NCI-H2107 (cell line): ENCODE measurements around the gene PLBD2.

Experiments used
- DNase-seq: peaks from one replicate; lab custom pipeline; 2025; lab: John Stamatoyannopoulos, UW

The PLBD2 gene

DNA sequence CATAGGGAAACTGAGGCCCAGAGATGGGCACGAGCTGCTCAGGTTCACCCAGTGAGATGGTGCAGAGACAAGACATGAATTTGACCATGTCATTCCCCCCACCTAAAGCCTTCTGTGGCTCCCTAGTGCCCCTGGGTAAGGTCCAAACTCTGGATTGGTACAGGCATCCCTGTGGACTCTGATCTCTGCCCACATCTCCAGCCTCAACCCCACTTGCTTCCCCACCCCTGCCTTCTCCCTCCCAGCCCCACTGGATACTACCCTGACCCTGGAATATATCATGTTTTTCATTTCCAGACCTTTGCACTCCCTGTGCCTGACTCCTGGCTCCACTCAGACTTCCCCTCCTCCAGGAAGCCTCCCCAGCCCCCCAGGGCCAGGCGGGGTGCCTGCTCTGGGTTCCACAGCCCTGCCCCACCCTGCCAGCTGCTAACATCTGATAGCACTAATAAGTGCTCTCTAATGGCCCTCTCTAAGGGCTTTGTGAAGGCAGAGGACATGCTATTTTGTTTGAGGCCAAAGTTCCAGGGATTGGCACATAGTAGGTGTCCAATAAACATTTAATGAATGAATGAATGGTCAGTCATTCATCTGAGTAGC lies 62.7 kb downstream of the PLBD2 start:
- no peak for DNase-seq

- peak; percentile 38 for DNase-seq
Observed at GRCh38 chr12:113422030-113422885, 63.9 kb downstream of the PLBD2 start, which contains the start of gene SDSL. Gene SDSL (plus strand): TSS chr12:113422380. CDS start chr12:113427983, 5,603 bp downstream.

DNA sequence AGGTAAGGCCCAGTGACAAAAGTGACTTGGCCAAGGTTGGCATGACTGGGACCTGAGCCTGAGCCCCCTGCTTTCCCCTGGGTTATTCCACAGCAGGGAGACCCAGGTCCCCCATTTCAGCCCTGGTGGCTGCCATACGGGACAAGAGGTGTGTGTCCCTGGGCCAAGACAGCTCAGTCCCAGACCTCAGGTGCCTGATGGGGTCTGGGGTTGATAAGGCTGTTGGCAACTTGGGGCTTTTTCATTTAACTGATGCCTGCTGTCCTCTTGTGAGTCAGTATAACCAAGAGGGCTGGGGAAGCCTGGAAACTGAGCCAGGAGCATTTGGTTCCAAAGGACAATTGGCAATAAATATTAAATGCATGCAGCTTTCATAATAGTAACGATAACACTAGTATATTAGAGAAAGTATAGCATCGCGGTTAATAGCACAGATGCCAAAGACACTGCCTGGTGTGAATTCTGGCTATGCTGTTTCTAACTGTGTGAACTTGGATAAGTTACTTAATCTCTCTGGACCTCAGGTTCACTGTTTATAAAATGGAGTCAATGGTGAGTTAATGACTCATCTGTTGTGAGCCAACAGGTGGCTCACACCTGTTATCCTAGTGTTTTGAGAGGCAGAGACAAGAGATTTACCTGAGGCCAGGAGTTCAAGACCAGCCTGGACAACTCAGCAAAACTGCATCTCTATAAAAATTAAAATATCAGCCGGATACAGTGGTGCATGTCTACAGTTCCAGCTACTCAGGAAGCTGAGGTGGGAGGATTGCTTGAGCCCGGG lies 64.7 kb downstream of the PLBD2 start:
- no peak for DNase-seq

DNA sequence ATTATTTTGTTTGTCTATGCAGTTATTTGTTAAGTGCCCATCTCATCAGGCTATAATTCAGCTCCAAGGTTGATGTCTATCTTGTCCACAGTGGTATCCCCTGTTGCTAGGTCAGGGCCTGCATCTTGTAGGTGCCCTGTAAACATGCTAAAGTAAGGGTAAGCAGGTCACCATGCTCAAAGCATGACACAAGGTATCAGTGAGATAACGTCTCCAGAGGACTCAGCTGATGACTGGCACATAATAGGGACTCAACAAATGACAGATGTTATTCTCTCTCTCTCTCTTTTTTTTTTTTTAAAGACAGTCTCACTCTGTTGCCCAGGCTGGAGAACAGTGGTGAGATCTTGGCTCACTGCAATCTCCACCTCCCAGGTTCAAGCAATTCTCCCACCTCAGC lies 66.1 kb downstream of the PLBD2 start:
- no peak for DNase-seq

DNA sequence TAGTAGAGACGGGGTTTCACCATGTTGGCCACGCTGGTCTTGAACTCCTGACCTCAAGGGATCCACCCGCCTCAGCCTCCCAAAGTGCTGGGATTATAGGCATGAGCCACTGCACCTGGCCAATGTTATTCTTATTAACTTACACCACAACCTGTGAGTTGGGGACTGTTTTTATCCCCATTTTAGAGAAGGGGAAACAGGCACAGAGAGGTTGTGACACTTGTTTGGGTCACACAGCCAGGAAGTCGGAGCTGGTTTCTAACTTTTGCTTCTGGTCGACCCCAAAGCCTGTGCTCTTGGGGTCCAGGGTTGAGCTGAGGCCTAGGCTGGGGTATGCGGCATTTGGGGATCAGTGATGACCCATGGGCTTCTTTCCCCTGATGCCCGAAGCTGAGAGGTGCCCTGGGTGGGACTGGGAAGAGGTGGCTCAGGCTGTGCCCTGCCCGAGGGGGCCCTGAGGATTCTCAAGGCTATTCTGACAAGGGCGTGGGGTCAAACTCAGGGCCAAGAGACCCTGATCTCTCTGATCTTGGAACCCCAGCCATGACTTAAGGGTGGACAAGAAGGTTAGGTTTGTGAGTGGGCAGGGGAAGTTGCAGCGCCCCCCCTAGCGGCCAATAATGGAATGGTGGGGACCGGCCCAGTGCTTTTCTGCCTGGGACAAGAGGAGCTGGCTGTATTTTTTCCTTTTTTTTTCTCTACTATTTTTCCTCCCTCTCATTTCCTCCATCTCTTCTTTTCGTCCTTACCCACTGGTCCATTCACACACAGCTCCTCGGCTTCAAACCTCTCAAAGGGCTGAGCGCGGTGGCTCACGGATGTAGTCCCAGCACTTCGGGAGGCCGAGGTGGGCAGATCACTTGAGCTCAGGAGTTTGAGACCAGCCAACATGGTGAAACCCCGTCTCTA lies 66.8 kb downstream of the PLBD2 start:
- no peak for DNase-seq

DNA sequence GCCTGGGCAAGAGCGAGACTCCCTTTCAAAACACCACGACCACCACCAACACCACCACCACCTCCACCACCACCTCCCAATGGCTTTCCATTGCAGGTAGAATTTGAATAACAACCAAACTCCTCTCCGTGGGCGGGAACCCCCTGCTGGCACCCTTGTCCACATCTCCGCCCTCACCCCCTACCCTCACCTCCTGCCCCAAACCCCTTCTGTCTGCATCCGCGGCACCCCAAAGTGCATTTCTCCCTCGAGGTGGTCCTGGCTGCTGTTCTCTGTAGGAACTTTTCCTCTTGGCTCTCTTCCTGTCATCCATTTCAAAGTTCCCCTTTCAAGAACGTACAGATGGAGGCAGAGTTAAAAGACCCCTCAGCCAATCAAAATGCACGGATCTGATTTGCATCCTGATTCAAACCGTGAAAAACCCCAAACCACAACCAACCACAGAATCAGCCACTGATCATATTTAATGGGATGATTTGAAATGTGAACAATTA lies 67.6 kb downstream of the PLBD2 start:
- DNase-seq: no peak

GRCh38 chr12:113427882-113428281 lies 69.5 kb downstream of the PLBD2 start:
- DNase-seq: no peak

DNA sequence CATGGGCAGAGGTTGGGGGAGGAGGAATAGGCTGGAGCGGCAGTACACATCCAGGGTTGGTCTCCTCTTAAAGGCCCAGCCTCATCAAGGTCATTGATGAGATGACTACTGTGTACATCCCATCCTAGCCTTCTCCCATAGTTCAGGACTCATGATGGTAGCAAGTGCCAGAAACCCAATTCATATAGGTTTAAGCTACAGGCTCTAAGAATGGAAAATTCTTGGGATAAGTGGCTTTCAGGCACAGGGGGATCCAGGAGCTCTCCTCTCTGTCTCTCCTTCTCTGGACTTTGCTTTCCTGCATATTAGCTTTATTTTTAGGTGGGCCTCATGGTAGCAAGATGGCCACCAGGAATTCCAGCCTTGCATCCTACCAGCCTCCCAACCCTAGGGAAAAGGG lies 70.1 kb downstream of the PLBD2 start:
- DNase-seq: no peak

- no peak for DNase-seq
Observed at GRCh38 chr12:113432986-113433385, 74.6 kb downstream of the PLBD2 start.

- no peak for DNase-seq
Observed at GRCh38 chr12:113435367-113435766, 77.0 kb downstream of the PLBD2 start.

- DNase-seq: no peak
Observed at GRCh38 chr12:113436586-113436985, 78.2 kb downstream of the PLBD2 start.

DNA sequence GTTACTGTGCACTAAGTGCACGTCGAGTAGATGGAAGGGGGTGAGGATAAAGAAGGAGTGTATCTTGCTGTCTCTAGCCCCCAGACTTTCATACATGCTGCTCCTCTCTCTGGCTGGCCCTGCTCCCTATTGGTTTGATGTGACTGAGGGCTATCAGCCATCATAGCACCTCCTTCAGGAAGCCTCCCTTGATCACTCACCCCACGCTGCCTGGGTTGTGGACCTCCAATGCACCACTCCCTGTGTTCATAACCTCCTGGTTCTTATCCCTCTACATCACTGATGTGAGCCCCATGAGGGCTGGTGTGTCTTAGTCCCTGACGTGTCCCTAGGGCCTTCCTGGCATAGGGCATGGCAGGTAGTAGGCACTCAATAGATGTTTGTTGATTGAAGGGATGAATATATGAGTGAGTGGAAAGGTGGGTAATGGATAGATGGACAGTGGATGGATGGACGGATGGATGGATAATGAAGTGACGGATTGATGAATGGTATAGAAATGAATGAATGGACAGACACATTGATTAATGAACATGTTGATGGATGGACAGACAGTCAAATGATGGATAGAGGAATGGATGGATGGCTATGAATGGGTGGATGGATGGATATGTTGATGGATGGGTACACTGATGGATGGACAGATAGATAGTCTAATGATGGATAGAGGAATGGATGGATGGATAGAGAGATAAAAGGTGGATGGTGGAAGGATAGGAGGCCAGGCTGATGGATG lies 78.8 kb downstream of the PLBD2 start:
- DNase-seq: no peak

- no peak for DNase-seq
Observed at GRCh38 chr12:113437729-113438100, 79.3 kb downstream of the PLBD2 start.

DNA sequence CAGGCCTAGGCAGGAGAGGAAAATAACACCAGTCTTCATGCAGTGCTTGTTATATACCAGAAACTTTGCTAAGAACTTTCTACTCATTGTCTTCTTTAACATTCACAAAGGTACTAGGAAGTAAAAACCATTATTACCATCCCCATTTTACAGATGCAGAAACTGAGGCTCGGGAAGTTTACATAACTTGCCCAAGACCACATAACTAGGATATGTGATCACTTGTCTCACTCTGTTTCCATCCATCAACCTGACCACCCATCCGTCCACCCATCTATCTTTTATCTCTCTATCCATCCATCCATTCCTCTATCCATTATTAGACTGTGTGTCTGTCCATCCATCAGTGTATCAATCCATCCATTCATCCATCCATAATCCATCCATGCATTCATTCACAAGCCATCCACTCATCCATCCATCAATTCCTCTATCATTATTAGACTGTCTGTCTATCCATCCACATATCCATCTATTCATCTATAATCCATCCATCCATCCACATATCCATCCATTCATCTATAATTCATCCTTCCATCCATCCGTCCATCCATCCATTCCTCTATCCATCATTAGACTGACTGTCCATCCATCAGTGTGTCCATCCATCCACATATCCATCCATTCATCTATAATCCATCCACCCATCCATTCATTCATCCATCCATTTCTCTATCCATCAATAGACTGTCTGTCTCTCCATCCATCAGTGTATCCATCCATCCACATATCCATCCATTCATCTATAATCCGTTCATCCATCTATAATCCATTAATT lies 80.3 kb downstream of the PLBD2 start:
- DNase-seq: no peak

DNA sequence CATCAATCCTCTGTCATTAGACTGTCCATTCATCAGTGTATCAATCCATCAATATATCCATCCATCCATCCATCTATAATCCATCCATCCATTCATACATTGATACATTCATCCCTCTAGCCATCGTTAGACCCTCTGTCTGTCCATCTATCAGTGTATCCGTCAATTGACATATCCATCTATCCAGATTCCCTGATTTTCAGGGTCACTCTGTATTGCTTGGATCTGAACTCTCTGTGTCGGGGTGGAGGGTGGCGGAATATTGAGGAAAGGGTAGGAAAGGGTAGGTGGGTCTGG lies 80.9 kb downstream of the PLBD2 start:
- no peak for DNase-seq

GRCh38 chr12:113439606-113440030 lies 81.2 kb downstream of the PLBD2 start:
- peak; percentile 21 for DNase-seq

- no peak for DNase-seq
Observed at GRCh38 chr12:113440336-113440735, 81.9 kb downstream of the PLBD2 start.
